OCI-LY7 (cell line): ENCODE data around the gene CSRP3.

Experiments used
- EZH2phosphoT487 ChIP-seq: fragments of 200-600 bp; sonication (generic); IDR thresholded peaks from 2 replicates; pipeline ENCODE4 v1.6.1; 2018; ENCODE audit warnings: low read depth, borderline replicate concordance, mild to moderate bottlenecking, mixed run types, antibody characterized with exemption, low read length, moderate library complexity, mixed read lengths
- TF ChIP-seq, protein P1 (sequence below): fragments of 200-600 bp; sonication (generic); conservative IDR thresholded peaks from 2 replicates; pipeline ENCODE4 v1.5.1; 2014; ENCODE audit warnings: mild to moderate bottlenecking, antibody characterized with exemption, low read length, moderate library complexity, mixed read lengths

DNA sequence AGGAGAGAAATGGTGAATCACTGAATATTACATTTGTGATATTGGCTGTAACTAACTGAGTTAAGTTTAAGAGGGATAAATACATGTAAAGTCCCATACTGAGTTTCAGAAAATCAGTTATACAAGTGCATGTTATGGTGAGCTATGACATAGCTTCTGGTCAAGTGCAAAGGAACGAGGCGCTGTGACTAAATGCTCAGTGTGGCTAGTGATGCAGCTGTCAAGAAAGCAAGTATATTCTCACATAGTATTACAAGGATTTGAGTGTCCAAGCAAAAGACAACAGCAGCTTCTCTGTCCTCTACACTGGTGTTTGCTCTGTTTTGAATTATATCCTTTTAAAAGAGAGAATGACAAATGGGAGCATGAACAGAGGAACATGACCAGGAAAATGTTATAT lies 40.1 kb downstream of the CSRP3 start:
- no peak for TF ChIP-seq EZH2phosphoT487
- TF ChIP-seq, protein P1, sequence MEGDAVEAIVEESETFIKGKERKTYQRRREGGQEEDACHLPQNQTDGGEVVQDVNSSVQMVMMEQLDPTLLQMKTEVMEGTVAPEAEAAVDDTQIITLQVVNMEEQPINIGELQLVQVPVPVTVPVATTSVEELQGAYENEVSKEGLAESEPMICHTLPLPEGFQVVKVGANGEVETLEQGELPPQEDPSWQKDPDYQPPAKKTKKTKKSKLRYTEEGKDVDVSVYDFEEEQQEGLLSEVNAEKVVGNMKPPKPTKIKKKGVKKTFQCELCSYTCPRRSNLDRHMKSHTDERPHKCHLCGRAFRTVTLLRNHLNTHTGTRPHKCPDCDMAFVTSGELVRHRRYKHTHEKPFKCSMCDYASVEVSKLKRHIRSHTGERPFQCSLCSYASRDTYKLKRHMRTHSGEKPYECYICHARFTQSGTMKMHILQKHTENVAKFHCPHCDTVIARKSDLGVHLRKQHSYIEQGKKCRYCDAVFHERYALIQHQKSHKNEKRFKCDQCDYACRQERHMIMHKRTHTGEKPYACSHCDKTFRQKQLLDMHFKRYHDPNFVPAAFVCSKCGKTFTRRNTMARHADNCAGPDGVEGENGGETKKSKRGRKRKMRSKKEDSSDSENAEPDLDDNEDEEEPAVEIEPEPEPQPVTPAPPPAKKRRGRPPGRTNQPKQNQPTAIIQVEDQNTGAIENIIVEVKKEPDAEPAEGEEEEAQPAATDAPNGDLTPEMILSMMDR, result no peak
